Activated CD4-positive, alpha-beta T cell treated with anti-CD3 and anti-CD28 coated beads for 4 hours (primary cell): Measurements from ENCODE around the gene LRRK1.

Experiments used
- DNase-seq, 2 donors: peaks; one replicate each; pipeline ENCODE4 v3.0.0-alpha.2; 2020

The LRRK1 gene

GRCh38 chr15:101027273-101027901 is 108.2 kb downstream of the LRRK1 start:
- DNase-seq, result no peak

DNA sequence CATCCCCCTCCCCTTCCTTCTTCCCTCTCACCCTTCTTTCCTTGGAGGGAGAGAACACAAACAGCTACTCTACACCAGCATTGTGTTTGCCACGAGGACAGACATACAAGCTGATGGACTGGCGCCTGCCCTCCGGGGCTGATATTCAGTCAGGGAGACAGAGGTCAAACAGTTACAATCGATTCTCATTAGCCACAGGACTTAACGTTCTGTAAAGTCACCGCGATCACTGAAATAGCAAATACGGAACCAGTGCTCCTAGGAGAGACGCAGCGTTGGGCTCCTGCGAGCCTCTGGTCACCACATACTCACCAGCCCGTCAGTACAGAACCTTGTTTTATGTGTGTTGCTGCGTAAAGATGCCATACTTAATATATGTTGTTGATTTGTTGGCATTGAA is 108.8 kb downstream of the LRRK1 start:
- DNase-seq, result no peak

- DNase-seq, result no peak
These were observed 109.2 kb downstream of the LRRK1 start for GRCh38 chr15:101028321-101028720.

GRCh38 chr15:101028772-101029438 is 109.7 kb downstream of the LRRK1 start:
- DNase-seq, result no peak

- DNase-seq, result no peak
These were observed 111.0 kb downstream of the LRRK1 start for GRCh38 chr15:101029971-101030661.

GRCh38 chr15:101031213-101031612 is 112.1 kb downstream of the LRRK1 start:
- no peak for DNase-seq

- no peak for DNase-seq
These were observed 114.6 kb downstream of the LRRK1 start for GRCh38 chr15:101033801-101034200.

GRCh38 chr15:101035611-101036010 is 116.5 kb downstream of the LRRK1 start:
- no peak for DNase-seq

DNA sequence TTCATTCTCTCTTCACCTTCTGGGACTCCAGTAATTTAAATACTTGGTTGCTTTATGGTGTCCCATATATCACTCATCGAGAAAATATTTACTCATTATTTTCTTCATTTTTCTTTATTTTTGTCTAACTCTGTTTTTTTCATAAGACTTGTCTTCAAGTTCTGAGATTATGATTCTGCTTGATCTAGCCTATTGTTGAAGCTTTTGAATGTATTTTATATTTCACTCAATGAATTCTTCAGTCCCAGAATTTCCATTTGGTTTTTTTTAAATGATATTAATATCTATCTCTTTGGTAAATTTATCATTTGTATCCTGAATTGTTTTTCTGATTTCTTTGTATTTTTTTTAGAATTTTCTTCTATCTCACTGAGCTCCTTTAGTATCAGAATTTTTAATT is 117.0 kb downstream of the LRRK1 start:
- no peak for DNase-seq

- no peak for DNase-seq
These were observed 118.1 kb downstream of the LRRK1 start for GRCh38 chr15:101037090-101037830.

DNA sequence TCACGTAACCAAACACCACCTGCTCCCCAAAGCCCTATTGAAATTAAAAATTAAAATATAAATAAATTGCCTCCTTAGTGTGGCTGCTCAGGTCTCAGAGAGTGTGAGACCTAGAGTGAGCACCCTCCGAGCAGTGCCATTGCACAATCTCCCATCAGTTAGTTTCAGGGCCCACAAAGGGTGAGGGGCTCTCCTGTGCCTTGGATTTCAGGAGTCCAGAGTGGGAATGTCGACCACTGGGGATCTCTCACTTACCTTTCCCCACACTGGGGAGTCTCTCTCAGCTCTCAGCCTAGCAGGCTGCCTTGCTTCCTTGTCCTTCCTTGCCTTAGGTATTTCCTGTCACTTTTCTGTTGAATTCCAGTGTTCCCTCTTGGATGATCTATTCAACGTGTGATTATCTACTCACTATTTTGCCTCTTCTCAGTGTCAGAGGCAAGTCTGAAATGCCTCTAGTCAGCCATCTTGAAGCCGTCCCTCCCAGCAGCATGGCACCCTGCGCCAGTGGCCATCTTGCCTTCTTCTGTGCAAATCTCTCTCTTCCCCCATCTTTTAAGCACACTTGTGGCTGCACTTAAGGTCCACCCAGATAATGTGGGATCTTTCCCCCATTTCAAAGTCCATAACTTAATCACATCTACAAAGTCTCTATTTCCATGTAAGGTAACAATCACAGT is 119.3 kb downstream of the LRRK1 start:
- DNase-seq, result no peak

GRCh38 chr15:101039461-101039860 is 120.3 kb downstream of the LRRK1 start:
- no peak for DNase-seq

DNA sequence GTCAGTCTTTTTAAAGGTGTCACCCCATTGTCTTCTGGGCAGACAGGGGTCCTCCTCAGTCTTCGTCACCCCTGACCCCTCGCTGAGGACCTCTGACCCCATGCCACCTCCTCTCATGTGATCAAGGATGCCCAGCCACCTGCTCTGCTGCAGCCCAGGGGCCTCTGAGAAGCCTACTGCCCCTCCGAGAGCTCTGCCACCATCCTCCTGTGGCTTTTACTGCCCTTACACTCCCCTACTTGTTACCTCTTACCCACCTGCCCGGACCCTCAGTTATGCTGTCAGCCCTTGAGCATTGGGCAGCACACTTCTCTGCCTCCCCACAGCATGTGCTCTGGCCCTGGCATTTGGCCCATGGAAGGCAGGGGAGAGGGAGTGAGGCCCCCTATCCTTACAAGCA is 123.2 kb downstream of the LRRK1 start:
- DNase-seq, result no peak

GRCh38 chr15:101043011-101043410 is 123.9 kb downstream of the LRRK1 start:
- no peak for DNase-seq

- DNase-seq, result no peak
These were observed 124.9 kb downstream of the LRRK1 start for GRCh38 chr15:101043911-101044624.

GRCh38 chr15:101044625-101045235 is 125.6 kb downstream of the LRRK1 start:
- no peak for DNase-seq

- DNase-seq, result no peak
These were observed 126.1 kb downstream of the LRRK1 start for GRCh38 chr15:101045236-101045646.

DNA sequence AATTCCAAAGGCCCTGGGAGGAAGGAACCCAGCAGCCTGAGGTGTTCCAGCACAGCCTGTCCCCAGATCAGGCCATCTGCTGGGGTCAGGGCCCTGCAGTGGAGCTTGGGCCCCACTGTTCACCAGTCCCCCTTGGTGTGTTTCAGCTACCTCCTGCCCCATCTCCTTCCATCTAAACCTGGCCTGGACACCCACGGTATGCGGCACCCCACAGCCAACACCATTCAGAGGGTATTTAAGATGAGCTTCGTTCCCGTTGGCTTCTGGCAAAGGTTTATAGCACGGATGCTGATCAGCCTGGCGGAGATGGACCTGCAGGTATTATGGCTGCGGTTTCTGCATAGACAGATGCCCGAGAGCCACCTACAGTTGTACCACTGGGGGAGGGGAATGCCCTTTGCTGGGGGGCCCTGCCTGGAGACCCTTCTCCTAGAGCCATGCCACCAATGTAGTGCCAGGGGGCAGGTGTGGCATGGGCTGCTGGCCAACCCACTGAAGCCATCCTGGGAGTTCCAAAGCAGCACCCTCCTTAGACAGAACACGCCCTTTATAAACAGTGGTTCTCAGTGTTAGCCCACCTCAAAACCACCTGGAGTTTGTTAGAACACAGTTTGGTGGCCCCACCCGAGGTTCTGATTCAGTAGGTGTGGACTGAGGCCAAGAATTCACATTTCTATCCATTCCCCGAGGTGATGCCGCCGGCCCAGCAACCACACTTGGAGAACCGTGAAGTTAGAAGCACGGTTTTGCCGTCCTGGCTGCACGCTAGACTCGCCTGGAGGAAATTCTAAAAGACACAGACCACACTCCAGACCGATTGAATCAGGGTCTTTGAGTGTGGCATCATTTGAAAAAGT is 126.9 kb downstream of the LRRK1 start:
- DNase-seq, result no peak

DNA sequence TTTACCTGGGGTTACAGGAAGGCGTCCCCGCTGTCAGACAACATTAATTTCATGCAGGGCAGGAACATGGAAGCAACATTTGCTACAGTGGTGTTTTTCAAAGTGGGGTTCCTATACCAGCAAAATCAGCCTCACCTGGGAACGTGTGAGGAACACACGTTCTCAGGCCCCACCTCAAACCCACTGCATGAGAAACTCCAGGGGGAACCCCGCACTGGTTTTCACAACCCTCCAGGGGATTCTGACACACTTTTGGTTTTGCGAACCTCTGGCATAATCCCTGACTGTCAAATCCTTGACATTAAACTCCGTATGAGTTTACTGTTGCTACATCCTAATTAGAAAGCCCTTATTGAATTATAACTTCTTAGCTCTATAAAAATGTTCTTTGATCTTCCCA is 127.7 kb downstream of the LRRK1 start:
- no peak for DNase-seq

- DNase-seq, result no peak
These were observed 128.2 kb downstream of the LRRK1 start for GRCh38 chr15:101047301-101047781.

- no peak for DNase-seq
These were observed 129.0 kb downstream of the LRRK1 start for GRCh38 chr15:101048176-101048575.
